HG02759 (cell line): ENCODE results near the gene TRAM2.

Experiments used
- ATAC-seq: cut with Tn5 transposase; IDR thresholded peaks from one replicate; pipeline ENCODE4 v1.9.1; 2021; ENCODE audit warnings: mild to moderate bottlenecking, moderate library complexity; ENCODE audit not compliant: unreplicated experiment

The TRAM2 gene

GRCh38 chr6:52577022-52577777 lies at the start of gene TRAM2:
Gene TRAM2, minus strand, starts transcription at chr6:52577060. Its CDS starts 145 bp downstream, at chr6:52576915.
- peak; percentile 64 for ATAC-seq

- ATAC-seq: no peak
Observed at GRCh38 chr6:52622810-52623209, 46.0 kb upstream of the TRAM2 start.

DNA sequence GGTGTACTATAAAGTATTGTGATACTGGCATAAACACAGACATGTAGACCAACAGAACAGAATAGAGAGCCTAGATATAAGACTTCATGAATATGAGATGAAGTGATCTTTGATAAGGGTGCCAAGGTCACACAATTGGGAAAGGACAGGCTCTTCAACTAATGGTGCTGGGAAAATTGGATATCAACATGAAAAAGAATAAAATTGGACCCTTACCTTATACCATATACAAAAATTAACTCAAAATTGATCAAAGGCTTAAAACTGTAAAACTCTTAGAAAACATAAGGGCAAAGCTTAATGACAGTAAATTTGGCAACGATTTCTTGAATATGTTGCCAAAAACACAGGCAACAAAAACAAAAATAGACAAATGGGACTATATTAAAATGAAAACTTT lies 44.8 kb upstream of the TRAM2 start:
- no peak for ATAC-seq

- no peak for ATAC-seq
Observed at GRCh38 chr6:52620906-52621190, 44.0 kb upstream of the TRAM2 start.

GRCh38 chr6:52620055-52620905 lies 43.4 kb upstream of the TRAM2 start:
- ATAC-seq: no peak

DNA sequence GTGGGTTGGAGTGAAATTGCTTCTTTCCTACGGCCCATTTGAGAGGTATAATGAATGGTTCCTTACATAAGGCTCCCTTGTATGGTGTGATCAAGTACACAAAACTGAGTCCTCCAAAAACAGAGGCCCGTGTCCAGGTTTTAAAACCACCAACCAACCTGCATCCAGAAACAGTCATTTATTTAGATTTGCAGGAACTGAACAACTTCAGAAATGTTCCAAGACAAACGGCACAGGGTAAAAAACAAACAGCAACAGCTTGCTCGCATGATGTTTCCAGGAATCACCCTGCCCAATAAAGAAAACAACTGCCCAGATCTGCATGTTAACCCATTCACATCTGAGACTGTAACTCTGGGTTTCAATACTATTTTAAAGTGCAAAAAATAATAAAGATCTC lies 40.2 kb upstream of the TRAM2 start:
- ATAC-seq: no peak

DNA sequence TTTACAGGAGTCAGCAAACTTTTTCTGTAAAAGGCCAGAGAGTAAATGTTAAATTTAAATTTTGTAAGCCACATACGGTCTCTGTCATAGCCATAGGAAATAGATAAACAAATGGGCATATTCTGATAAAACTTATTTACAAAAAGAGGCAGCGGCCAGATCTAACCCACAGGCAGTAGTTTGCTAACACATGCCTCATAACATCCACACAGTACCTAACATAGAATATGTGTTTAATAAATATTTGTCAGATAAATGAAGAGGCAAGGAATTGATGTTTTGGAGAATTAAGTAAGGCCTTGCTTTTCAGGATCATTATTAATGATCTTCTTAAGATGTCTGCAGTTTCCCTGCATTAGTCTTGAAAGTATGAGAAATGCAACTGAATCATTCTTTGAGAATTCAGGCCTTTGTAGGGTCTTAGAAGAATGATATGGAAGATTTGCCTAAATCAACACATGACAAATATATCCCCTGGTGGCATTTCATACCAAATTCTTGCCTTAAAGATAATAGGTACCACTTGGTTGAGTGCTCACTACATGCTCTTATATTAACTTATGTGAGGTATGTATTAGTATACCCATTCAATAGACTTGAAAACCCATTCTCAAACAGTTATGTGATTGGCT lies 39.3 kb upstream of the TRAM2 start:
- ATAC-seq: no peak

GRCh38 chr6:52612336-52613054 lies 35.6 kb upstream of the TRAM2 start:
- no peak for ATAC-seq

DNA sequence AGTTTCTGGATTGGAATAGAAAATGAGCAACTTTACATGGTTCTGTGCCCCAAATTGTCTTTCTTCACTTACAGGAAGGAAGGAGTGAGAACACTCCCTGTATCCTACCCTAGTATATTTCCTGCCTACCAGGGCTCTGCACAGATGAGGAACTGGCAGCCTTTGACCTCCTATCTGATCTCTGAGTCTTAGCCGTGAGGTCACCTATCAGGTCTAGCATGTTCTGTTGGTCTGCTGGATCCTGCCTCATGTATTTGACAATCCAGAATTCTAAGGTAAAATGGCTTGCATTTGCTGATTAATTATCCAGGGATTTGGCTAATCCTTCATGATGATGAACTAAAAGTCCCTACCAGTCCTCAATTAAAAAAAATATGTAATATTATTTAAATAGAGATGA lies 35.0 kb upstream of the TRAM2 start:
- no peak for ATAC-seq

DNA sequence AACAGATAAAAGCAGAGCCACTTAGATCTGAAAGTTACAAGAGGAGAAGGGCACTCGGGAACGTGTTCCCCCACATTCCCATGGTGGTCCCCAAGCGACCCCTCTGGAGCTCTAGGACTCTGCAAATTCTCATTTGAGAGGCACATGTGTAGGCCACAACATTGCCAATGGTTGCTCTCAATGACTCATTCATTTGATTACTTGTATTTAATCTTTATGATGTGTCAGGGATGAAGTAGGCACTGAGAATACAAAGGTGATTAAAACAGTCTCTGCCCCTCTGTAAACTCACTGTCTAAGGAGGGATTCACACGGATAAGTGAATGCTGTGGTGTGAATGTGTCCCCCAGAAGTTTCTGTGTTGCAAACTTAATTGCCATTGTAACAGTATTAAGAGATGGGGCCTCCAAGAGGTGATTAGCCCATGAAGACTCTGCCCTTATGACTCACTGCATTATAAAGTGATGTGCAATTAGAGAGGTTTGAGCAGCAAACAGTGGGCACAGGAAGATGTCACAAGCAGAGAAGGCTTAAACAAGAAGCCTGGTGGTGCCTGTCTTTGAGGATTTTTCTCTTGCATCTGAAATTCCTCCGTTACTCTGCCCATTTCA lies 34.0 kb upstream of the TRAM2 start:
- ATAC-seq: no peak

DNA sequence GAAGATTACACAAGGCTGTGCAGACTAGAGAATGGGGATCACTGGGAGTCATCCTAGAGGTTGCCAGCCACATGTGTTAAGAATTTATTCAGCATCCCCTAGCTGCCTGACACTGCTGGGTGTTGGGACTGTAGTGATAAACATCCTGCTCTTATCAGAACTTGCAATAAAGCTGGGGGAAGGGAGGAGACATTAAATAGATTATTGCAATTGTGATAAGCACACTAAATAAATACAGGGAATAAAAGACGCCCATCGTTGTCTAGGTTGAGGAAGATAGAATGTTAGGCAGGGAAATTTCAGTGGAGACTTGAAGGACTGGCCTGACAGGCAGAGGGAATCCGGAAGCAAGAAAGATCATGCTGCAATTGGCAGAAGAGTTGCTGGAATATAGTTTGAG lies 33.2 kb upstream of the TRAM2 start:
- ATAC-seq: no peak

DNA sequence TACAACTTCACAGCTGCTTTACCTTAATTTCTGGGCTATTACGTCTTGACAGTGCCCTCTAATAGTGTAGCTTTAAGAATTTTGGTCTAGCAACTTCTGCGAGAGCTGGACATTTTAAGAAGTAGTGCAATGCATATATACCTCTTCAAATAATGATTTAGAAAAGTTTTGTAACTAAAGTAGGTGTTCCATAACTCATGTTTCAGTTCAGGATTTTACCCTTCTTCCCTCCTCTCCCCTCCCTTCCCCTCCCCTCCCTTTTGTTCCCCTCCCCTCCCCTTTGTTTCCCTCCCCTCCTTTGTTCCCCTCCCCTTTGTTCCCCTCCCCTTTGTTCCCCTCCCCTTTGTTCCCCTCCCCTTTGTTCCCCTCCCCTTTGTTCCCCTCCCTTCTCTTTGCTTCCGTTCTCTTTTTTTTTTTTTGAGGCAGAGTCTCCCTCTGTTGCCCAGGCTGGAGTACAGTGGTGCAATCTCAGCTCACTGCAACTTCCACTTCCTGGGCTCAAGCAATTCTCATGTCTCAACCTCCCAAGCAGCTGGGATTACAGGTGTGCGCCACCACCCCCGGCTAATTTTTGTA lies 28.8 kb upstream of the TRAM2 start:
- ATAC-seq: no peak

GRCh38 chr6:52603000-52603795 lies 26.3 kb upstream of the TRAM2 start:
- ATAC-seq: no peak

GRCh38 chr6:52598824-52599190 lies 21.9 kb upstream of the TRAM2 start:
- ATAC-seq: no peak

DNA sequence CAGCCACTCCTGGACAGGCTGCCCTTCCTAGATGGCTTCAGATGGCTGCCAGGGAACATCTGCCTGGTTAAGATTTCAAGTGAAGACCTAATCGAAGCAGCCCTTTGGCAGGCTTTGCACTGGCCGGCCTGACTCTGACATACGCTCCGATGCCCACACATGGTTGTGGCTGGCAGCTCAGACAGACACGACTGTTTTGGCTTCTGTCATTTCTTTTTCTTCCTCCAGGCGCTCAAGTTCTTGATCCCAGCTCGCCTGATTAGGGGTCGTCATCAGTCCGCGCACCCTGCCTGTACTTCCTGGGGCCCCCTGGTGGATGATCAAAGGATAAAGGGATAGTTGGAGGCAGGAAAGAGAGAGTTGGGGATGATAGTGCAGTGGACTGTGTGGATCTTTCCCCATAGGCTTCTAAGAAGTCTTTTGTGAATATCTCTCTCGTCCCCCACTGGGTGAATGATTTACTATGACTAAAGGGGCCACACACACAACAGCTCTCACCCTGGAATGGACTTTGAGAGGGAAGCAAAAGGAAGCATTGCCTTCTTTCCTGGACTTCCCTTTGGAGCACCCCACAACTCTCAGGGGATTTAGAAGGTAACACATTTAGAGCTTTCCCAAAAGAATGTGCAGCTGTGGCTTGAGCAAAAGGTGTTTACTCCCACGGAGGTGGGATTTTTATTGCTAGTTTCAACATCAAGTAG lies 21.4 kb upstream of the TRAM2 start:
- ATAC-seq: no peak

DNA sequence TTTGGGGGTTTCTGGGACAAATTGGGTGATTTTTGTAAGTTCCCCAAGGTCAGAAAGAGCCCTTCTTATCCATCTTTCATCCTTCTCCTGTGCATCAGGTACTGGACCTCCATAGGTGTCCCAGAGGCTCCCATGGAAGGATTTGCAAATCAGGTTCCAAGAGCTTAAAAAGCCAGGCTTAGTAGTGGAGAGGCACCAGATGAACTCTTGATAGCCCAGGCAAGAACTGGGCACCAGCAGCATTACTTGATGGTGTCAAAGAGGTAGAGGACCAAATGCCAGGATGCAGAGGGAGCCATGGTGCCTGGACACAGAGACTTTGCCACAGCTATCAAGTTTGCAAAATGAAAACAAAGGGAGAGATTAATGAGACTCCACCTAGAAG lies 20.9 kb upstream of the TRAM2 start:
- ATAC-seq: no peak

DNA sequence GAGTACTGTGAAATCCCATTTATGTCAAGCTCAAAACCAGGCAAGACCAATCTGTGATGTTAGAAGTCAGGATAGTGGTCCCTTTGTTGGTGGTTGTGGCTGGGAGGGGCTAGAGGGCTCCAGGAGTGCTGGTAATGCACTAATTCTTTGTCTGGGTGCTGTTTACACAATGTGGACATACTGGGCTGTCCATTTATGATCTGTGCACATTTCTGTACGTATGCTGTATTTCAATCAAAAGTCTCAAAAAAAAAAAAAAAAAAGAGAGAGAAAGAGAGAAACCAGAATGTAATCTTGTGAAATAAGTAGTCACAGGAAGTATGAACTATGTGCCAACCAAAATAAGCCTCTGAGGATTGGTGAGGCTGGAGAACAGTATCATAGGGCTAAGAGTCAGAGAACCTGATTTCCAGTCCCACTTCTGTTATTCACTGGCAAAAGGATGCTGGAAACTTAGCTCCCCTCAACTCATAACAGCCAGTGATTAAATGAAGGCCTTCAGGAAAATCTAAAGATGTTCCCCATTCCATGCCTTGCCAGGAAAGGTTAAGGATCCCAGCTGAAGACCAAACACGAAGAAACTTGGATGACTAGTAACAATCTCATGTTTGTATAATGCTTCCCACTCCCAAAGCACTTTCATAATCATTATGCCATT lies 19.6 kb upstream of the TRAM2 start:
- ATAC-seq: no peak

DNA sequence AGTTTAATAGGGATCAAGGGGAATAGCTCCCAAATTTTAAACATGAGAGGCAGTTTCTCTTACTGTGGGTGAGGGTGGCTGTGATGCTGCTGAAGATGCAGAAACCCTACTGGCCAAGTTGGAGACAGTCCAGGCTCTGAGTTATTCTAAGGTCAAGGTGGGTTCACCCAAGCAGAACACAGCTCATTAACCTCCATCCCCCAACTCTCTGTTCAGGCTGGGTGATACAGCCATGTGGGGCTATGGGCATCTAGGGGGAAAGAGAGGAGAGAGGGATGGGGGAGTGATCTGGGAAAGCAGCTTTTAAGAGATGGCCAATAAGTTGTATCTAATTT lies 18.9 kb upstream of the TRAM2 start:
- peak; percentile 61 for ATAC-seq
